Tibial nerve (tissue), 4 donors: ENCODE results near the gene SPRED1. TPM values are rescaled to one million over a fixed set of nuclear protein-coding genes. Genes with fewer than 3 reads are reported as not detected.

Experiments
- DNase-seq, 2 donors: peaks; one replicate each; pipeline ENCODE4 v3.0.0-alpha.2; 2019; ENCODE audit warnings: low spot score in 2 of 2
- H3K27ac ChIP-seq, 4 donors: fragments of 200-600 bp; sonication (generic) in 3 of 4; one replicate each; pipeline ENCODE4 v1.5.1; 2017 to 2019; ENCODE audit warnings: mild to moderate bottlenecking in 1 of 4
- H3K27me3 ChIP-seq, 2 donors: fragments of 200-600 bp; sonication (generic) in 1 of 2; one replicate each; pipeline versions ENCODE4 v1.5.1 to v1.6.0; 2017 to 2019
- H3K36me3 ChIP-seq, 3 donors: fragments of 200-600 bp; sonication (generic); one replicate each; pipeline ENCODE4 v1.5.1; 2018 to 2019
- H3K4me1 ChIP-seq, 4 donors: fragments of 200-600 bp; sonication (generic) in 3 of 4; one replicate each; pipeline ENCODE4 v1.5.1; 2017 to 2019
- H3K4me3 ChIP-seq, 4 donors: fragments of 200-600 bp; sonication (generic) in 3 of 4; one replicate each; pipeline ENCODE4 v1.5.1; 2017 to 2019; ENCODE audit warnings: mild to moderate bottlenecking in 1 of 4, moderate library complexity in 1 of 4
- H3K9me3 ChIP-seq, 4 donors: fragments of 200-600 bp; sonication (generic) in 3 of 4; one replicate each; pipeline ENCODE4 v1.5.1; 2017 to 2019
- EP300 ChIP-seq, 2 donors: sonication (generic); formaldehyde crosslinking; IDR thresholded peaks; one replicate each; pipeline ENCODE4 v1.6.1; 2017; ENCODE audit warnings: antibody characterized with exemption in 2 of 2, mild to moderate bottlenecking in 1 of 2
- POLR2A ChIP-seq, 2 donors: fragments of 450-650 bp; IDR thresholded peaks; one replicate each; pipeline ENCODE4 v1.6.1; 2017; ENCODE audit warnings: antibody characterized with exemption in 2 of 2, mild to moderate bottlenecking in 2 of 2, moderate library complexity in 2 of 2
- WGBS, 2 donors: methylation state at CpG; one replicate each; pipeline ENCODE4 v1.1.5; 2018; 5-methylcytosine and 5-hydroxymethylcytosine counted together
- total RNA-seq, 4 donors: library from RNA; depleted of rRNA; stranded (reverse); fragments of >200 nt; gene quantifications; one replicate each; pipeline ENCODE4 v1.1.0, GENCODE V29; 2016
- TF ChIP-seq, protein P1 (sequence below), 5 experiments: fragments of 200-600 bp in 3 of 5; fragments of 450-650 bp in 2 of 5; sonication (generic) in 3 of 5; IDR thresholded peaks; one replicate each; pipeline ENCODE4 v1.5.1; 2016 to 2019; ENCODE audit warnings: antibody characterized with exemption in 5 of 5, mild to moderate bottlenecking in 3 of 5, moderate library complexity in 2 of 5

Gene SPRED1
- total RNA-seq, 4 donors from 2014 or later = 20.4 to 35.0 (median 29.0) TPM

DNA sequence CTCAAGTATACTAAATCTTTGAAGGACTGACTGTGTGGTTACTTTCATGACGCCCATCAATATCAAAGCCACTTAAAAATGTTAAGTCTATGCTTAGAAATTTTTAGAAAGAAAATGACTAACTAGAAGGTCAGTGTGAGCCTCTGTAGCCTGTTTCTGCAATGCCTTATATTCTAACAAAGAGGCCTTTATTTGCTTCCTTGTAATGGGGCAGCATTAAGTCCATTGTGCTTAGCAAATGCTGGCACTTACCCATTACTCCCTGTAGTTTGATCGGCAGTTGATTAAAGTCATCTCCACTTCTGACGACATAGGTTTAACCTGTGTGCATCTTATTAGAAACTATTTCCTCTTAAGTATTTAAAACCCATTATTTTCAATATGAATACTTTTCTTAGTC, 109.7 kb downstream of the SPRED1 start:
- Histone ChIP-seq H3K4me1 (peaks cover 0 to 17% (median 2%) of the 10 kb centered on the region in 4 donors), H3K9me3 (no peaks in the 10 kb centered on the region), H3K27me3 (no peaks in the 10 kb centered on the region), H3K36me3 (no peaks in the 10 kb centered on the region), H3K4me3 (no peak overlapping the region), H3K27ac (no peak overlapping the region)
- DNase-seq = no peak
- 53 to 55% methylated on average over 3 of the region's 3 CpGs for WGBS, 2 donors
- TF ChIP-seq POLR2A (IDR thresholded peaks at IDR 0.05) (no peak), EP300 (IDR thresholded peaks at IDR 0.05) (no peak)
- TF ChIP-seq, protein P1, sequence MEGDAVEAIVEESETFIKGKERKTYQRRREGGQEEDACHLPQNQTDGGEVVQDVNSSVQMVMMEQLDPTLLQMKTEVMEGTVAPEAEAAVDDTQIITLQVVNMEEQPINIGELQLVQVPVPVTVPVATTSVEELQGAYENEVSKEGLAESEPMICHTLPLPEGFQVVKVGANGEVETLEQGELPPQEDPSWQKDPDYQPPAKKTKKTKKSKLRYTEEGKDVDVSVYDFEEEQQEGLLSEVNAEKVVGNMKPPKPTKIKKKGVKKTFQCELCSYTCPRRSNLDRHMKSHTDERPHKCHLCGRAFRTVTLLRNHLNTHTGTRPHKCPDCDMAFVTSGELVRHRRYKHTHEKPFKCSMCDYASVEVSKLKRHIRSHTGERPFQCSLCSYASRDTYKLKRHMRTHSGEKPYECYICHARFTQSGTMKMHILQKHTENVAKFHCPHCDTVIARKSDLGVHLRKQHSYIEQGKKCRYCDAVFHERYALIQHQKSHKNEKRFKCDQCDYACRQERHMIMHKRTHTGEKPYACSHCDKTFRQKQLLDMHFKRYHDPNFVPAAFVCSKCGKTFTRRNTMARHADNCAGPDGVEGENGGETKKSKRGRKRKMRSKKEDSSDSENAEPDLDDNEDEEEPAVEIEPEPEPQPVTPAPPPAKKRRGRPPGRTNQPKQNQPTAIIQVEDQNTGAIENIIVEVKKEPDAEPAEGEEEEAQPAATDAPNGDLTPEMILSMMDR (IDR thresholded peaks at IDR 0.05) = no peak

DNA sequence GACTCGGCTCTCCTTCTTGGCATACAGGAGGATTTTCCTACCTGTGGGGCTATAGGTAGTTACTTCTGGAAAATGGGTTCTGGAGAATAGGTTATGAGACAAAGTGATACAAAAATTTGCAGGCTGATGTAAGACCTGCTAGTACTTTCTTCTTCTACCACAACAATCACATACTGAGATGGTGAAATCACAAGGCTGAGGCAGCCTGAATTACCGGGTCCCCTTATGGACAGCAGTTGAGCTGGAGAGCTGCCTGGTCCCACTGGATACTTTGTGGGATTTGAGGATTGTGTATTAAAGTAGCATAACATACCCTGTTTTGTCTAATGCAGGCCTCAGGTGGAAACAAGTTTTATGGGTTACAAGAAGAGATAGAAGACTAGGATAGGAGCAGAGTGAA, 114.8 kb downstream of the SPRED1 start:
- Histone ChIP-seq H3K27me3 (no peaks in the 10 kb centered on the region), H3K4me1 (peaks cover 0 to 6% (median 0%) of the 10 kb centered on the region in 4 donors), H3K9me3 (no peaks in the 10 kb centered on the region), H3K36me3 (no peaks in the 10 kb centered on the region), H3K4me3 (no peak overlapping the region), H3K27ac (no peak overlapping the region)
- DNase-seq = no peak
- WGBS, 2 donors = 73 to 78% methylated on average over 2 of the region's 2 CpGs
- TF ChIP-seq POLR2A (IDR thresholded peaks at IDR 0.05) (no peak), EP300 (IDR thresholded peaks at IDR 0.05) (no peak)
- TF ChIP-seq, protein P1 (IDR thresholded peaks at IDR 0.05) = no peak

DNA sequence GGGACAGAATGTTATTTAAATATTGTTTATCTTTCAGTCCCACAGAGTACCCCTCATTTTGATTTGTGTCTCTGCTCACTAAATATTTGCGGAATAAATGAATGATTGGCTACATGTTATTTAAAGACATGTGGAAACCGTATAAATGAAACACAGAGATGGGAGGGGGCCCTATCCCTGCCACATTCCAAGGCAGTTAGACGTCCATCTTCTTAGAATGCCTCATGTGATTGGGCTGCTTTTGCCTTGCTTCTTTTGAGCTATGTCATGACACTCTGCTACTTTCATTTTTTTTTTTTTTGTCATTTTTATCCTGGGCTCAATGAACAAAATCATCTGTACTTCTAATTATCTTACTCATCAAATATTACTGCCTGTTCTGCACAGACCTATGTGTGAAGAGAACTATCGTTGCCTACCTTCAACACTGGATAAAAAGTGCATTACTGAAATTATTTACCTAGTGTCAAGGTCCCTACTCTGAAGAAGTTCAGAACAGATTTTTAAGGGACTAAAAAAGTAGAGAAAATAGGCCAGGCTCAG, 117.4 kb downstream of the SPRED1 start:
- no peak overlapping the region for H3K4me3 ChIP-seq
- 60 to 66% methylated on average over 4 of the region's 4 CpGs for WGBS, 2 donors
- peaks cover 0 to 15% (median 0%) of the 10 kb centered on the region in 4 donors for H3K4me1 ChIP-seq
- no peak for DNase-seq
- no peak overlapping the region for H3K27ac ChIP-seq
- H3K36me3 ChIP-seq = no peaks in the 10 kb centered on the region
- H3K9me3 ChIP-seq = no peaks in the 10 kb centered on the region
- TF ChIP-seq POLR2A (IDR thresholded peaks at IDR 0.05) = no peak
- no peak for TF ChIP-seq EP300 (IDR thresholded peaks at IDR 0.05)
- TF ChIP-seq, protein P1 (IDR thresholded peaks at IDR 0.05) = no peak
- H3K27me3 ChIP-seq = no peaks in the 10 kb centered on the region

DNA sequence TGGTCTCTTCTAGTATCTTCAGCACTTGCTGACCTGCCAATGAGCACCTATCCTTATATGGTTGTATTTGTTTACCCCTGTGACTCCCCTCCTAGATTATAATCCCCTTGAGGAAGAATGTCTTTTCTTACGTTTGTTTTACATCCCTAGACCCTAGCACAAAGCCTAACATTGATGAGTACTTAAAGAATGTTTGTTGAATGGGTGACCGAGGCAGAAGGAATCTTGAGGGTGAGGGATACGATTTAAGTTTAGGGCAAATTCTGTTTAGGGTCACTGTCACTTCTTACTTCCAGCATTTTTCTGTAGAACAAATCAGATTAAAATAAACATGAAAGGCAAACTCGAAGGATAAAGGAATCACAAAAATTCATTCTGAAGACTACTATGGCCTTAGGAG, 120.4 kb downstream of the SPRED1 start:
- TF ChIP-seq, protein P1 (IDR thresholded peaks at IDR 0.05) = no peak
- no peak for TF ChIP-seq POLR2A (IDR thresholded peaks at IDR 0.05)
- no peak for TF ChIP-seq EP300 (IDR thresholded peaks at IDR 0.05)
- Histone ChIP-seq H3K4me1 (peaks cover 0 to 30% (median 2%) of the 10 kb centered on the region in 4 donors), H3K4me3 (no peak overlapping the region), H3K27me3 (no peaks in the 10 kb centered on the region), H3K27ac (no peak overlapping the region), H3K36me3 (no peaks in the 10 kb centered on the region), H3K9me3 (no peaks in the 10 kb centered on the region)
- no peak for DNase-seq
- WGBS, 2 donors = 56 to 62% methylated on average over 4 of the region's 4 CpGs

DNA sequence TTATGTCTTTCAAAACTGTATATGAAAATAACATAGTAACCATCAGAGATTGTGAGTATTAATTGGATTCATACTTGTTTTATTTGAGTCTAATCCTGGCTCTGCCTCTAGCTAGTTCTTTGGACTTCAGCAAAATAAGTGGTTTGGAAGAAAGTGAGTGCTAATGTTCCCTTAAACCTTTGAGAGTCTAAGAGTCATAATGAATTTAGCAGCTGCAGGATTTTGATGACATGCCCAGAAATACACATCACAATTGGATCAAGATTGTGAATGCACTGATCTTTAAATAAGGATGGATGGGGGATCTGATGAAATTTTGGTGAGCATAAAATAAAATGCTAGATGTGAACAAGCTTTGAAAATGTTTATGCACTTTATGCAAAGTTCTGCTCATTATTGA, 121.4 kb downstream of the SPRED1 start:
- H3K36me3 ChIP-seq = no peaks in the 10 kb centered on the region
- no peak overlapping the region for H3K4me3 ChIP-seq
- no peaks in the 10 kb centered on the region for H3K9me3 ChIP-seq
- DNase-seq = no peak
- TF ChIP-seq, protein P1 (IDR thresholded peaks at IDR 0.05) = no peak
- TF ChIP-seq POLR2A (IDR thresholded peaks at IDR 0.05) = no peak
- no peaks in the 10 kb centered on the region for H3K27me3 ChIP-seq
- H3K4me1 ChIP-seq = peaks cover 0 to 37% (median 6%) of the 10 kb centered on the region in 4 donors
- no peak overlapping the region for H3K27ac ChIP-seq
